ENCODE measurements around the gene SLPI. TPM values are rescaled to one million over a fixed set of nuclear protein-coding genes. Genes with fewer than 3 reads are reported as not detected.

SLPI gene
- total and polyA plus RNA-seq, 2 of the 13 experiments (the other 11 are each of a cell fraction or from before 2014, with no cell fraction given): 0.13 TPM; not detected in 1

DNA sequence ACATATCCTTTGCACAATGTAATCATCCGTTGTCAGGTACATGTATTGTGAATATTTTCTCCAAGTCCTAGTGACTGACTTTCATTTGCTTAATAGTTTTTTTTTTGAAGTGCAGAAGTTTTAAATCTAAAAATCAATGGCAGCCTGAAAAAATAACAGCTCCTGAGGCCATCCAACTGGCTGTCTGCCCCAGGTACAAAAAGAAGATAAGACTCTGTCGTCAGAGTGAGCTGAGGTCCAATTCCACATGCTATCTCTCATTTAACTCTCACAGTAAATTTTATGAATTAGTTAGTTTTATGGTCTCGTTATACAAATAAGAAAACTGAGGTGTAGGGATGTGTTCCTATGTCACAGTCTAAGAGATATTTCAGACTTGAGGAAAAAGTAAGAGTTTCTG lies 21.0 kb upstream of the SLPI start (continued):
- TF ChIP-seq, protein P1, sequence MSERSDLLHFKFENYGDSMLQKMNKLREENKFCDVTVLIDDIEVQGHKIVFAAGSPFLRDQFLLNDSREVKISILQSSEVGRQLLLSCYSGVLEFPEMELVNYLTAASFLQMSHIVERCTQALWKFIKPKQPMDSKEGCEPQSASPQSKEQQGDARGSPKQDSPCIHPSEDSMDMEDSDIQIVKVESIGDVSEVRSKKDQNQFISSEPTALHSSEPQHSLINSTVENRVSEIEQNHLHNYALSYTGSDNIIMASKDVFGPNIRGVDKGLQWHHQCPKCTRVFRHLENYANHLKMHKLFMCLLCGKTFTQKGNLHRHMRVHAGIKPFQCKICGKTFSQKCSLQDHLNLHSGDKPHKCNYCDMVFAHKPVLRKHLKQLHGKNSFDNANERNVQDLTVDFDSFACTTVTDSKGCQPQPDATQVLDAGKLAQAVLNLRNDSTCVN (CRISPR knock-in tag; IDR thresholded peaks at IDR 0.05; ENCODE audit: borderline replicate concordance): no peak
- TF ChIP-seq ZBTB42 (CRISPR knock-in tag; IDR thresholded peaks at IDR 0.05) (no peak), TFDP1 (CRISPR knock-in tag; IDR thresholded peaks at IDR 0.05; ENCODE audit: borderline replicate concordance) (no peak), CEBPZ (IDR thresholded peaks at IDR 0.05; ENCODE audit: low read length) (no peak), NFYB (CRISPR knock-in tag; IDR thresholded peaks at IDR 0.05) (no peak), MEIS2 (CRISPR knock-in tag; IDR thresholded peaks at IDR 0.05) (no peak), ZNF644 (CRISPR knock-in tag; IDR thresholded peaks at IDR 0.05; ENCODE audit: low read depth) (no peak), ATF2 (CRISPR knock-in tag; IDR thresholded peaks at IDR 0.05) (no peak), ZBTB3 (CRISPR knock-in tag; IDR thresholded peaks at IDR 0.05; ENCODE audit: borderline replicate concordance, low read depth) (no peak), ZNF775 (CRISPR knock-in tag; IDR thresholded peaks at IDR 0.05; ENCODE audit: borderline replicate concordance) (no peak), RARA (CRISPR knock-in tag; IDR thresholded peaks at IDR 0.05) (no peak), ZNF629 (CRISPR knock-in tag; conservative IDR thresholded peaks at IDR 0.05) (no peak), PHF21A (CRISPR knock-in tag; IDR thresholded peaks at IDR 0.05) (no peak), SIN3A (IDR thresholded peaks at IDR 0.05; ENCODE audit: borderline replicate concordance, low read depth, low read length) (no peak), TEAD3 (CRISPR knock-in tag; optimal IDR thresholded peaks at IDR 0.05; ENCODE audit: borderline replicate concordance) (no peak), ETV5 (CRISPR knock-in tag; IDR thresholded peaks at IDR 0.05; ENCODE audit: borderline replicate concordance) (no peak)
- TF ChIP-seq, protein P2, sequence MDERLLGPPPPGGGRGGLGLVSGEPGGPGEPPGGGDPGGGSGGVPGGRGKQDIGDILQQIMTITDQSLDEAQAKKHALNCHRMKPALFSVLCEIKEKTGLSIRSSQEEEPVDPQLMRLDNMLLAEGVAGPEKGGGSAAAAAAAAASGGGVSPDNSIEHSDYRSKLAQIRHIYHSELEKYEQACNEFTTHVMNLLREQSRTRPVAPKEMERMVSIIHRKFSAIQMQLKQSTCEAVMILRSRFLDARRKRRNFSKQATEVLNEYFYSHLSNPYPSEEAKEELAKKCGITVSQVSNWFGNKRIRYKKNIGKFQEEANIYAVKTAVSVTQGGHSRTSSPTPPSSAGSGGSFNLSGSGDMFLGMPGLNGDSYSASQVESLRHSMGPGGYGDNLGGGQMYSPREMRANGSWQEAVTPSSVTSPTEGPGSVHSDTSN (CRISPR knock-in tag; IDR thresholded peaks at IDR 0.05): no peak
